GM12891 (cell line): ENCODE measurements around the gene KLF18.

Experiments
- PAX5 ChIP-seq: IDR thresholded peaks from 2 replicates; pipeline ENCODE4 v1.6.1; 2011; ENCODE audit warnings: low read length, moderate library complexity, mild to moderate bottlenecking; ENCODE audit not compliant: insufficient read depth, severe bottlenecking
- POLR2A ChIP-seq: IDR thresholded peaks from 2 replicates; pipeline ENCODE4 v1.6.1; 2011; ENCODE audit warnings: low read depth, low read length, control low read depth
- POLR2AphosphoS5 ChIP-seq: IDR thresholded peaks from 2 replicates; pipeline ENCODE4 v1.6.1; 2011; ENCODE audit warnings: low read depth, low read length, control low read depth
- SPI1 ChIP-seq: IDR thresholded peaks from 2 replicates; pipeline ENCODE4 v1.6.1; 2011; ENCODE audit warnings: low read depth, low read length, control low read depth
- TAF1 ChIP-seq: IDR thresholded peaks from 2 replicates; pipeline ENCODE4 v1.6.1; 2011; ENCODE audit warnings: low read depth, low read length, control low read depth

DNA sequence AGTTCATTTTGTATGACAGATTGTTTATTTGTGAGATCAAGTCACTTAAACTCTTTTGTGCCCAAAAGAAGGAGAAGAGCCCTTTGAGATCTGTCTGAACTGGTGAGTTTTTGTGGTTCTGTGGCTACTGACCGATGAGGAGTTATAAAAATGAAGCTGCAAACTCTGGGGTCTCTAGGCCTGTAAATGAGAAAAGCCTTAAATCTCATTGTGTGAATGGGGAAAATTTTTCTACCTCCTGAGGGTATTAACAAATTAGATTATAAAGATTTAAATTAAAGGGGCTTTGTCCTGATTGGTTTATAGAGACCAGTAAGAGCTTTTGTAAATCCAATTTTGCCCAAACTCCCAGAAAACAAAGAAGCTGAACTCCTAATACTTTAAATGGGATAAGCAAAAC lies 32.5 kb downstream of the KLF18 start:
- TF ChIP-seq POLR2A, result no peak
- TF ChIP-seq TAF1, result no peak
- no peak for TF ChIP-seq POLR2AphosphoS5
- TF ChIP-seq SPI1, result no peak
- no peak for TF ChIP-seq PAX5
